HEK293 (cell line): ENCODE measurements around the gene SNAPC2.
A peak's percentile ranks its signal among the peaks of the same experiment; 100 is the strongest.

Experiments
- CTCF ChIA-PET: fragments of 350-600 bp; formaldehyde crosslinking; extraction: SDS; loops from one replicate; lab custom pipeline; 2021; ENCODE audit warnings: antibody characterized with exemption; lab: Yijun Ruan, JAX
- POLR2A ChIA-PET: fragments of 300-600 bp; formaldehyde crosslinking; extraction: SDS; loops from one replicate; lab custom pipeline; 2020; ENCODE audit warnings: antibody characterized with exemption, inconsistent platforms; lab: Yijun Ruan, JAX
- H3K27ac ChIP-seq: fragments of 200-500 bp; sonication (Bioruptor generic); 2 replicates; pipeline ENCODE4 v1.5.1; 2014; ENCODE audit warnings: low read depth, low read length, control low read depth, inconsistent platforms; ENCODE audit errors: extremely low read depth
- H3K36me3 ChIP-seq, 2 experiments: fragments of 200-500 bp in 1 of 2; sonication (Bioruptor generic) in 1 of 2; 1 replicate in 1 of 2; 2 replicates in 1 of 2; pipeline ENCODE4 v1.5.1; 2014 to 2017; ENCODE audit warnings: inconsistent platforms in 2 of 2, low read length in 2 of 2; ENCODE audit not compliant: control insufficient read depth in 2 of 2, insufficient read depth in 1 of 2
- H3K4me1 ChIP-seq: fragments of 200-500 bp; sonication (Bioruptor generic); 2 replicates; pipeline ENCODE4 v1.5.1; 2014; ENCODE audit warnings: mild to moderate bottlenecking, low read length, inconsistent platforms; ENCODE audit not compliant: control insufficient read depth, insufficient read depth
- H3K4me3 ChIP-seq: 2 replicates; pipeline ENCODE4 v1.5.1; 2011; ENCODE audit warnings: low read depth, mild to moderate bottlenecking, control low read depth, low read length, moderate library complexity
- H3K9me3 ChIP-seq: fragments of 200-500 bp; sonication (Bioruptor generic); 2 replicates; pipeline ENCODE4 v1.5.1; 2014; ENCODE audit warnings: low read depth, low read length, inconsistent platforms; ENCODE audit not compliant: control insufficient read depth, insufficient read depth
- GLIS2 ChIP-seq: fragments of 450-650 bp; formaldehyde crosslinking; IDR thresholded peaks from 2 replicates; pipeline ENCODE4 v1.5.1; 2016; ENCODE audit warnings: missing biosample characterization, missing genetic modification characterization
- HOXC10 ChIP-seq: sonication (generic); formaldehyde crosslinking; IDR thresholded peaks from 2 replicates; pipeline ENCODE4 v1.8.1; 2023; ENCODE audit warnings: mild to moderate bottlenecking, missing genetic modification reagents
- IKZF3 ChIP-seq: fragments of 450-650 bp; IDR thresholded peaks from 2 replicates; pipeline ENCODE4 v1.5.0; 2018; ENCODE audit warnings: missing biosample characterization, mild to moderate bottlenecking, missing genetic modification characterization, moderate library complexity
- KLF1 ChIP-seq: fragments of 450-650 bp; formaldehyde crosslinking; IDR thresholded peaks from 2 replicates; pipeline ENCODE4 v1.5.1; 2016; ENCODE audit warnings: missing biosample characterization, missing genetic modification characterization
- KLF16 ChIP-seq: fragments of 450-650 bp; formaldehyde crosslinking; IDR thresholded peaks from 2 replicates; pipeline ENCODE4 v1.5.1; 2017; ENCODE audit warnings: missing biosample characterization, missing genetic modification characterization
- MYNN ChIP-seq: fragments of 450-650 bp; formaldehyde crosslinking; IDR thresholded peaks from 2 replicates; pipeline ENCODE4 v1.5.1; 2016; ENCODE audit warnings: missing biosample characterization, missing genetic modification characterization, borderline replicate concordance
- OSR2 ChIP-seq: fragments of 450-650 bp; formaldehyde crosslinking; IDR thresholded peaks from 2 replicates; pipeline ENCODE4 v1.5.1; 2016; ENCODE audit warnings: missing biosample characterization, missing genetic modification characterization
- SCRT1 ChIP-seq: fragments of 450-650 bp; formaldehyde crosslinking; IDR thresholded peaks from 2 replicates; pipeline ENCODE4 v1.5.1; 2016; ENCODE audit warnings: missing biosample characterization, missing genetic modification characterization, borderline replicate concordance
- SCRT2 ChIP-seq: fragments of 450-650 bp; formaldehyde crosslinking; IDR thresholded peaks from 2 replicates; pipeline ENCODE4 v1.5.1; 2016; ENCODE audit warnings: missing biosample characterization, missing genetic modification characterization
- SP7 ChIP-seq: fragments of 450-650 bp; formaldehyde crosslinking; IDR thresholded peaks from 2 replicates; pipeline ENCODE4 v1.5.1; 2016; ENCODE audit warnings: missing biosample characterization, missing genetic modification characterization
- ZBTB20 ChIP-seq: fragments of 450-650 bp; formaldehyde crosslinking; IDR thresholded peaks from 2 replicates; pipeline ENCODE4 v1.5.1; 2016; ENCODE audit warnings: missing biosample characterization, missing genetic modification characterization
- ZBTB21 ChIP-seq: fragments of 450-650 bp; formaldehyde crosslinking; IDR thresholded peaks from 2 replicates; pipeline ENCODE4 v1.5.1; 2017; ENCODE audit warnings: missing biosample characterization, missing genetic modification characterization
- ZBTB48 ChIP-seq: fragments of 450-650 bp; formaldehyde crosslinking; IDR thresholded peaks from 2 replicates; pipeline ENCODE4 v1.5.1; 2016; ENCODE audit warnings: missing biosample characterization, missing genetic modification characterization
- ZBTB8A ChIP-seq: fragments of 450-650 bp; formaldehyde crosslinking; IDR thresholded peaks from 2 replicates; pipeline ENCODE4 v1.5.1; 2016; ENCODE audit warnings: missing biosample characterization, missing genetic modification characterization
- ZFP37 ChIP-seq: fragments of 450-650 bp; formaldehyde crosslinking; IDR thresholded peaks from 2 replicates; pipeline ENCODE4 v1.5.1; 2016; ENCODE audit warnings: missing biosample characterization, missing genetic modification characterization
- ZNF121 ChIP-seq: fragments of 450-650 bp; formaldehyde crosslinking; IDR thresholded peaks from 2 replicates; pipeline ENCODE4 v1.5.1; 2016; ENCODE audit warnings: missing biosample characterization, missing genetic modification characterization
- ZNF132 ChIP-seq: fragments of 450-650 bp; formaldehyde crosslinking; IDR thresholded peaks from 2 replicates; pipeline ENCODE4 v1.5.1; 2017; ENCODE audit warnings: missing biosample characterization, missing genetic modification characterization, borderline replicate concordance
- ZNF148 ChIP-seq: fragments of 450-650 bp; formaldehyde crosslinking; IDR thresholded peaks from 2 replicates; pipeline ENCODE4 v1.5.0; 2017; ENCODE audit warnings: missing biosample characterization, missing genetic modification characterization, borderline replicate concordance
- ZNF19 ChIP-seq: fragments of 450-650 bp; formaldehyde crosslinking; IDR thresholded peaks from 2 replicates; pipeline ENCODE4; 2016; ENCODE audit warnings: missing biosample characterization, missing genetic modification characterization, low read depth
- ZNF48 ChIP-seq: fragments of 450-650 bp; formaldehyde crosslinking; IDR thresholded peaks from 2 replicates; pipeline ENCODE4 v1.5.1; 2016; ENCODE audit warnings: missing biosample characterization, missing genetic modification characterization
- ZNF510 ChIP-seq: fragments of 450-650 bp; formaldehyde crosslinking; IDR thresholded peaks from 2 replicates; pipeline ENCODE4 v1.5.1; 2018; ENCODE audit warnings: mild to moderate bottlenecking, missing genetic modification characterization, missing biosample characterization; ENCODE audit not compliant: insufficient replicate concordance
- ZNF518A ChIP-seq: fragments of 450-650 bp; formaldehyde crosslinking; conservative IDR thresholded peaks from 2 replicates; pipeline ENCODE4 v1.5.1; 2016; ENCODE audit warnings: low read depth, missing biosample characterization, missing genetic modification characterization
- ZNF521 ChIP-seq: fragments of 450-650 bp; formaldehyde crosslinking; IDR thresholded peaks from 2 replicates; pipeline ENCODE4 v1.5.1; 2017; ENCODE audit warnings: missing biosample characterization, mild to moderate bottlenecking, missing genetic modification characterization
- ZNF544 ChIP-seq: fragments of 450-650 bp; formaldehyde crosslinking; IDR thresholded peaks from 2 replicates; pipeline ENCODE4 v1.5.0; 2017; ENCODE audit warnings: missing biosample characterization, missing genetic modification characterization
- ZNF600 ChIP-seq: fragments of 450-650 bp; formaldehyde crosslinking; IDR thresholded peaks from 2 replicates; pipeline ENCODE4 v1.5.1; 2016; ENCODE audit warnings: missing biosample characterization, missing genetic modification characterization
- ZNF785 ChIP-seq: fragments of 450-650 bp; formaldehyde crosslinking; IDR thresholded peaks from 2 replicates; pipeline ENCODE4 v1.5.1; 2016; ENCODE audit warnings: missing biosample characterization, missing genetic modification characterization
- ZNF837 ChIP-seq: fragments of 450-650 bp; formaldehyde crosslinking; IDR thresholded peaks from 2 replicates; pipeline ENCODE4 v1.5.1; 2016; ENCODE audit warnings: missing biosample characterization, missing genetic modification characterization
- ZSCAN16 ChIP-seq: fragments of 450-650 bp; formaldehyde crosslinking; IDR thresholded peaks from 2 replicates; pipeline ENCODE4 v1.5.1; 2016; ENCODE audit warnings: missing biosample characterization, missing genetic modification characterization
- ZSCAN30 ChIP-seq: fragments of 450-650 bp; IDR thresholded peaks from 2 replicates; pipeline ENCODE4 v1.5.1; 2018; ENCODE audit warnings: missing biosample characterization, mild to moderate bottlenecking, missing genetic modification characterization, moderate library complexity
- TF ChIP-seq, protein P1 (sequence below): fragments of 450-650 bp; formaldehyde crosslinking; IDR thresholded peaks from 2 replicates; pipeline ENCODE4 v1.5.1; 2016; ENCODE audit warnings: missing biosample characterization, missing genetic modification characterization

SNAPC2 gene

DNA sequence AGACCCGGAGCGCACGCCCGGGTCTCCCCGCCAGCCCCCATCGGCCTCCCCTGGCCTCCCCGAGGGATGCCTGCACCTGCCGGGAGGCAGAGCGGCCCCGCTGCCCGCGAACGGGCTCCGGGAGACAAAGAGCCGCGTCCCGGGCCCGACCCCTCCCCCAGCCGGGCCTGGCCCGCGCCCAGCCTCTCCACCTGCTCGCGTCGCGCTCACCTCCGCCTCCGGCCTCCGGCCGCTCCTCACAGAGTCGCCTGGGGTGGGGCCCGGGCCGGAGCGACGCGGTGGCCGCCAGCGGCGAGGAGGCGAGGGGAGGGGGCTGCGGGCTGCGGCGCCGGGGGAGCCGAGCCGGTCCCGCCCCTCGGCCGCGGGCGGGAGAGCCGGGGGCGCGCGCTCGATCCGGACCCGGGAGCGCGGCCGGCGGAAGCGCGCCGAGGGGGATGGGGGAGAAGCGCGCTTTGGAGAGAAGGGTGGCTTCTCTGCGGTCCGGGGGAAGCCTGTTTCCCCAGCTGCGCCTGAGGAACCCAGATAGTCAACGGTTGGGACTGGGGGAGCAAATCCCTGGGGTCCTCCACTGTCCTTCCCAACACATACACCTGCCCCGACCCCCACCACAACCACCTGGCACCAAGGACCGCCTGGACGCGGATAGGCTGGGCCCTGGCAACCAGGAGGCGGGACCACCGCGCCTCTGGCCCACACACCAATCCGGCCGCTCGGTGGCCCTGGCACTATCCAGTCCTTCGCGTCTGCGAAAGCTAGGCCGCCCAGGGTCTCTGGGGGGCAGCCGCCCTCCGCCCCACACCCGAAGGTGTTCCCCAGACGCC lies 45.9 kb upstream of the SNAPC2 start, which contains the start of gene PRR36 (continued):
- TF ChIP-seq ZNF518A (no peak), ZNF600 (tag by site-specific recombination) (0 out of 2 replicates have a peak, but pooled peaks have one; percentile 37), SP7 (peak; percentile 45), ZBTB20 (tag by site-specific recombination) (peak; percentile 9; the same call in 1 of the 2 replicates)

DNA sequence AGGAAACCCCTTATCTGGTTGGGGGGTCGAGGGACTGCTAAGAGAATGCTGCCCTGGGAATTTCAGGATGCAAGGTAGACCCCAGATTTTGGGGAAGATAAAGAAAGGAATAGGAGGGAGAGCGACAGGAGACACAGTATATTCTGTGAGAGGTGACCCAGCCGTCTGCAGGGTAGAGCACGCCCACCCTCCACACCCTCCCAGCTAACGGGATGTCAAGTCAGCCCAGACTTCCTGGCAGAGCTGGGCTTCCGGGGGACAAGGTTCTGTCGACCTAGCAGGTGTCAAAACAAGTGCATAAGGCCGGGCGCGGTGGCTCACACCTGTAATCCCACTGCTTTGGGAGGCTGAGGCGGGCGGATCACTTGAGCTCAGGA lies 45.3 kb upstream of the SNAPC2 start:
- Histone ChIP-seq H3K36me3 (no peaks in the 10 kb centered on the region), H3K27ac (no peak overlapping the region), H3K9me3 (no peaks in the 10 kb centered on the region), H3K4me1 (peaks cover 6% of the 10 kb centered on the region), H3K4me3 (peak overlapping the region; percentile 65)
- ChIA-PET POLR2A (interaction anchor here (0.6 to 1.2 kb wide), 4 partner anchors 14 to 712 kb away, joined by 3 to 4 read pairs (median 4); partner anchors contain the start of genes LRRC8E, MAP2K7 and TIMM44), CTCF (interaction anchor here (0.7 to 1.0 kb wide), 3 partner anchors 25 to 77 kb away, joined by 3 read pairs; no protein-coding TSS in a partner anchor)
- TF ChIP-seq HOXC10 (CRISPR knock-in tag): no peak
- no peak for TF ChIP-seq MYNN (tag by site-specific recombination)
- no peak for TF ChIP-seq ZSCAN16 (tag by site-specific recombination)
- TF ChIP-seq ZBTB48 (tag by site-specific recombination): 0 out of 2 replicates have a peak, but pooled peaks have one; percentile 8
- TF ChIP-seq ZFP37 (tag by site-specific recombination): no peak
- peak; percentile 14; the same call in 1 of the 2 replicates for TF ChIP-seq KLF1 (tag by site-specific recombination)
- TF ChIP-seq ZBTB21 (tag by site-specific recombination): no peak
- peak; percentile 35; the same call in 1 of the 2 replicates for TF ChIP-seq SCRT1 (tag by site-specific recombination)
- no peak for TF ChIP-seq ZNF19
- TF ChIP-seq SCRT2 (tag by site-specific recombination): peak; percentile 54; the same call in 1 of the 2 replicates
- TF ChIP-seq ZBTB8A: no peak
- no peak for TF ChIP-seq ZNF121
- TF ChIP-seq IKZF3 (tag by site-specific recombination): no peak
- TF ChIP-seq OSR2 (tag by site-specific recombination): no peak
- TF ChIP-seq ZNF521: no peak
- no peak for TF ChIP-seq ZNF785
- TF ChIP-seq GLIS2 (tag by site-specific recombination): peak; percentile 6
- no peak for TF ChIP-seq ZSCAN30
- TF ChIP-seq ZNF132 (tag by site-specific recombination): no peak
- TF ChIP-seq ZNF48: no peak
- TF ChIP-seq, protein P1, sequence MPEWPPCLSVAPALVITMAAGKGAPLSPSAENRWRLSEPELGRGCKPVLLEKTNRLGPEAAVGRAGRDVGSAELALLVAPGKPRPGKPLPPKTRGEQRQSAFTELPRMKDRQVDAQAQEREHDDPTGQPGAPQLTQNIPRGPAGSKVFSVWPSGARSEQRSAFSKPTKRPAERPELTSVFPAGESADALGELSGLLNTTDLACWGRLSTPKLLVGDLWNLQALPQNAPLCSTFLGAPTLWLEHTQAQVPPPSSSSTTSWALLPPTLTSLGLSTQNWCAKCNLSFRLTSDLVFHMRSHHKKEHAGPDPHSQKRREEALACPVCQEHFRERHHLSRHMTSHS (tag by site-specific recombination): no peak
- no peak for TF ChIP-seq ZNF544 (tag by site-specific recombination)
- no peak for TF ChIP-seq ZNF148 (tag by site-specific recombination)
- no peak for TF ChIP-seq ZNF837 (tag by site-specific recombination)
- TF ChIP-seq ZNF510 (tag by site-specific recombination): no peak
- TF ChIP-seq KLF16 (tag by site-specific recombination): no peak
